HepG2 (cell line): Measurements from ENCODE around the gene VAMP2. TPM values are rescaled to one million over a fixed set of nuclear protein-coding genes. Genes with fewer than 3 reads are reported as not detected.

Source experiments
- AHR ChIP-seq: IDR thresholded peaks from 2 replicates; pipeline ENCODE4 v1.6.1; 2018; ENCODE audit warnings: missing genetic modification reagents, missing compliant biosample characterization
- ATF5 ChIP-seq: sonication (generic); formaldehyde crosslinking; IDR thresholded peaks from 2 replicates; pipeline ENCODE4 v1.4.0; 2020; ENCODE audit warnings: mild to moderate bottlenecking, low read depth, missing genetic modification reagents
- HMGXB4 ChIP-seq, 2 experiments: sonication (generic) in 1 of 2; formaldehyde crosslinking in 1 of 2; IDR thresholded peaks; 2 replicates each; pipeline versions ENCODE4 v1.4.0 to v1.6.1; 2018 to 2020; ENCODE audit warnings: missing genetic modification reagents in 2 of 2, borderline replicate concordance in 1 of 2, low read depth in 1 of 2, mild to moderate bottlenecking in 1 of 2, missing biosample characterization in 1 of 2
- MAX ChIP-seq: IDR thresholded peaks from 2 replicates; pipeline ENCODE4 v1.6.1; 2012; ENCODE audit warnings: inconsistent platforms
- MED1 ChIP-seq: sonication (generic); formaldehyde crosslinking; IDR thresholded peaks from 2 replicates; pipeline ENCODE4 v1.4.0; 2020; ENCODE audit warnings: missing genetic modification reagents
- MYC ChIP-seq: sonication (generic); formaldehyde crosslinking; IDR thresholded peaks from 2 replicates; pipeline ENCODE4 v1.9.0; 2021; ENCODE audit warnings: missing genetic modification reagents, borderline replicate concordance
- ZFX ChIP-seq: sonication (generic); formaldehyde crosslinking; IDR thresholded peaks from 2 replicates; pipeline ENCODE4 v1.4.0; 2020; ENCODE audit warnings: mild to moderate bottlenecking, low read depth, missing genetic modification reagents, moderate library complexity
- ZNF460 ChIP-seq: sonication (generic); formaldehyde crosslinking; IDR thresholded peaks from 2 replicates; pipeline ENCODE4 v1.5.1; 2020; ENCODE audit warnings: missing genetic modification reagents, mild to moderate bottlenecking, borderline replicate concordance
- ZNF687 ChIP-seq: sonication (generic); formaldehyde crosslinking; IDR thresholded peaks from 2 replicates; pipeline ENCODE4 v1.5.1; 2020; ENCODE audit warnings: mild to moderate bottlenecking, missing genetic modification reagents, moderate library complexity
- polyA plus RNA-seq, 8 experiments: library from polyadenylated mRNA; depleted of rRNA in 3 of 8; stranded (reverse) in 7 of 8; unstranded in 1 of 8; fragments of >200 nt; fragmentation: Illumina TruSeq in 4 of 8; extraction: Trizol in 4 of 8; gene quantifications; 2 replicates each; pipeline versions ENCODE4 v1.2.1 to v1.2.3, GENCODE V29; 2011 to 2016; ENCODE audit warnings: low read depth in 4 of 8, missing spikeins in 1 of 8, mixed read lengths in 1 of 8; ENCODE audit not compliant: insufficient read depth in 1 of 8
- total RNA-seq, 5 experiments: library from RNA; depleted of rRNA; stranded (reverse); fragments of >200 nt; fragmentation: Illumina TruSeq; extraction: Trizol; gene quantifications; 2 replicates each; pipeline ENCODE4 v1.2.3, GENCODE V29; 2016; ENCODE audit warnings: low read depth in 1 of 5

VAMP2 gene
- total and polyA plus RNA-seq, 2 of the 13 experiments (the other 11 are each of a cell fraction or from before 2014, with no cell fraction given), result 3.9 to 17.2 TPM

- TF ChIP-seq HMGXB4 (CRISPR knock-in tag; IDR thresholded peaks at IDR 0.05; ENCODE audit: borderline replicate concordance in 1 of 2, low read depth in 1 of 2), result 0 out of 4 replicates have a peak, but pooled peaks of 1 of the 2 experiments have one; percentile 32
- TF ChIP-seq ZNF460 (CRISPR knock-in tag), result no peak
- peak; percentile 38 for TF ChIP-seq ZNF687 (CRISPR knock-in tag)
- peak; percentile 19; the same call in 1 of the 2 replicates for TF ChIP-seq MYC (CRISPR knock-in tag)
- TF ChIP-seq ZFX, result peak; percentile 46
- no peak for TF ChIP-seq AHR (CRISPR knock-in tag)
- TF ChIP-seq MED1 (CRISPR knock-in tag), result 0 out of 2 replicates have a peak, but pooled peaks have one; percentile 18
- no peak for TF ChIP-seq ATF5 (CRISPR knock-in tag)
- TF ChIP-seq MAX, result 0 out of 2 replicates have a peak, but pooled peaks have one; percentile 30
Observed at GRCh38 chr17:8133399-8133798, 29.3 kb downstream of the VAMP2 start (continued).
